NT2/D1 (cell line): ENCODE results near the gene PURB.

Experiments
- YY1 ChIP-seq: IDR thresholded peaks from 2 replicates; pipeline ENCODE4 v1.6.1; 2011; ENCODE audit not compliant: insufficient read length, insufficient read depth
- ZNF274 ChIP-seq: IDR thresholded peaks from 2 replicates; pipeline ENCODE4 v1.6.1; 2011; ENCODE audit warnings: mild to moderate bottlenecking, low read depth, low read length

DNA sequence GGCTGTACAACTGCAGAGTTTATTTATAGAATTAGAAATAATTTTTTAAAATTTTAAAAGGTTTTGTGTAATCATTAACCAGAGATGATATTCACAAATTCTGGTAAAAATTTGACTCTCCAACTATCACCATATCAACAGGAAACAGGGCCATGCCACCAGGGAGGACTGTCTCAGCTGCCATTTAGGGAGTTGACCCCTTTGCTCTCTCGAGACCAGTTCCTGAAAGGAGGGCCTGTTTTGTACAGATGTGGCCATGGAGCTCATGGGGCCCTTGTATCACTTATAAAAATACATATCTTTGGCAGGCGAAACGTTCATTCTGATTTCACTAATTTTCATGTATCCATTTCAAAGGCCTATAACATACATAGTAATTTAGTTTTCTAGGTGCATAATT is 57.8 kb downstream of the PURB start:
- TF ChIP-seq ZNF274 (no peak), YY1 (no peak)
